IPS-NIHi7 (cell line): ENCODE data around the gene NT5C1B.

Source experiments
- DNase-seq: peaks from one replicate; pipeline ENCODE4 v3.0.0; 2012; ENCODE audit warnings: mixed read lengths; ENCODE audit errors: extremely low spot score

NT5C1B gene

GRCh38 chr2:18599509-18600254, 10.3 kb upstream of the NT5C1B start:
- no peak for DNase-seq

DNA sequence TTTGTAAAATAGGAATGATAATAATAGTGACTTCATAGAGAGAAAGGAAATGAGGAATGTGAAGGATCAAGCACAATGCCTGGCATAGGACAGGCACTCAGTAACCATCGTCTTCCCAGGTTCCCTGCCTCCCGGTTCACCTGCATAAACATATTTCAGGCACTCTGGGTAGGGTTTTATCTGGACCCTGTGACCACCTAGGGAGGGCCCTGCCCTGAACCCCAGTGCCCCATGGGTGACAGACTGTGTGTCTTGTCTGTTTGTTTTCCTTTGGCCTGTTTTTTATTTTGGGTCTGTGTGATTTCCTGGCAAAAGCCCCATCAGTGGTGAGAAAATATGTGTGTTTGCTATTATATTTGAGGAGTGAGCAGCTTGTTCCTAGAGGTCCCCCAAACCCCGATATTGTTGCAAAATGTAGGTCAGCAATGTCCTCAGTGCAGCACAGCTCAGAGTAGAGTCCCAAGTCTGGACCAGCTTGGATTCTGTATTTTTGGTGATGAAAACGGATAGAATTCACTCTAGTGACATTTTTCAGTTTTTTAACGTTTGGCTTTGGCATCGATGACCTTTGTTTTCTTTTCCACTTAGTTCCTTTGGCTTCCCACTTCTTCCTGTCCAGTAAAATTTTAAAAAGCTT, 9.6 kb upstream of the NT5C1B start:
- DNase-seq = no peak

DNA sequence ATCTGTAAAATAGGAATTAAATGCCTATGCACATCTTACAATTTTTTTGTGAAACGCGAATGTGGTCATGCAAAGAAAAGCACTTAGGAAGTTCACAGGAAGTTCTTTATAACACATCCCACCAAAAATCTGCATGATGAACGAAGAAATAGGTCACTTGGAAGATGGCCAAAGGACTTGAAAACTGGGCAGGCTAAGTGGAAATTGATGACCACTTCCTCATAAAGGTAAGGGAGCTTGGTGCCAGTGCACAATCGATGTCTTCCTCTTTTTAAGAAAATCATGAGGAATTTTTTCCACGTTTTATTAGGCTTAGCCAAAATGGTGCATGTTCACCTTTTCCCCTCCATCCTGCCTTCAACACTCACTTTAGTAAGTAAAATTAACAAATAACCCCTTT, 8.2 kb upstream of the NT5C1B start:
- no peak for DNase-seq

- DNase-seq = no peak
Measured at GRCh38 chr2:18596993-18597392, 7.6 kb upstream of the NT5C1B start.

DNA sequence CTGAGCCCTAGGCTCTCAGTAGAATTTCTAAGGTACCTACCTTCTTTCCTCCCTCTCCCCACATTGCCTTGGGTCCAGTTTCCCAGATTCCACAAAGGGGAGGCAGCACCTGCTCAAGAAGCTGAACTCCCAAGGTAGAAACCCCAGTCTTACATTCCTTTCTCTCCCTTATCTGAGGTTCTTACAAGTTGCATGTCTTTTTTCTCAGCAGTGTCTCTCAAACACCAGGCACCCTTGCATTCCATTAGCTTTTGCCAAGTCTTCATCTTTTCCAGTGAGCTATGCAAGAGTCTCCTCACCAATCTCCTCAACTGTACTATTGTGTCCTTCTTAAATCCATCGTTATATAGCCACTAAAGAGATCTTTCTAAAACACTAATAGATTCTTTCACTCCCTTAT, 4.1 kb upstream of the NT5C1B start:
- DNase-seq = no peak

- DNase-seq = no peak
Measured at GRCh38 chr2:18592372-18592771, 3.0 kb upstream of the NT5C1B start.

DNA sequence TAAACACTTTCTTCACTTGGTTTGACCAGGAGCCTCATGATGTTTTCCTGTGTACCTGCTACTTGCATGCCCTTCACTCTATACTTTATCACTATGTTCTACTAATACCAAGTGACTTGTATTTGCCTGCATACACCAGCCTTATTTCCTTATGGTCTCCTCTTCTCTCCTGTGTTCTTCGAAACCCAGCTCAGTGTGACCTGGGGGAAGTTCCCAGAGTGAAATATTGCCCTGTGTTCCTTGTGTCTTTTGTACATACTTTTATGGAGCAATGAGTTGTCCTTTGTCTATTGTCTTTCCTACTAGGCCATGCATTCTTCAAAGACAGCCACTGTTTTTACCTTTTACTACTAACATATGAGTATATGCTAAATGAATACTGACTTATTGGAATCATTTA, 567 bp downstream of the NT5C1B start:
- no peak for DNase-seq

DNA sequence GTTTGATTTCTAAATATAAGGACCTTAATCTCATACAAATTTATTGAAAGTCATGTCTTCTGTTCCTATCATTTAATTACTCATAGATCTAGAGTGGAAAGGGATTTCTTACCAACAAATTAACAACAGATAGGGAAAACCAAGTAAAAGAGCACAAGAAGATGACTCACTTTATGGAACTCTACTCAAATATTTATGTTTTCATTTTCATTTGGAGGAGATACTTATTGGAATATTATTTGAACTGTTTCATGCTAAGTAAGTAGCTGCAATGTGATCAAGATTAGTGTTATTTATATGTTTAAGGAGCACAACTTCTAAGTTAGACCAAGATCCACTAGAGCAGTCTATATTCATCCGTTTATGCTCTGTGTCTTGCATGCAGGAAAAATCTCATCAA, 1.3 kb downstream of the NT5C1B start:
- no peak for DNase-seq

GRCh38 chr2:18585526-18585925, 3.8 kb downstream of the NT5C1B start:
- DNase-seq = no peak

DNA sequence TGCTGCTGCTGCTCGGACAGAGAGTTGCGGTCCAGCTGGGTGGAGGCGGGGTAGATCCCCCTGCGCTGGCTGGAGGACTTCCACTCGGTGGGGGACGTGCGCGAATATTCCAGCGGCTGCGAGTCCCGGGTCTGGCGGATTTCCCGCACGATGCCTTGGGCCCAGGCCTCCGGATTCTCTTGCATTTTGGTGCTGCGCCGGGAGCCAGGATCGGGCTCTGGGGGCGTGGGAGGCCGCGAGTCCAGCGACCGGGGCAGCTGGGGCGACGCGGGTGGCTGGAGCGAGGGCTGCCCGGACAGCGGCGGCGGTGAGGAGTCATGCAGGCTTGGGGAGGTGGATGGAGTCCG, 4.8 kb downstream of the NT5C1B start:
- no peak for DNase-seq

DNA sequence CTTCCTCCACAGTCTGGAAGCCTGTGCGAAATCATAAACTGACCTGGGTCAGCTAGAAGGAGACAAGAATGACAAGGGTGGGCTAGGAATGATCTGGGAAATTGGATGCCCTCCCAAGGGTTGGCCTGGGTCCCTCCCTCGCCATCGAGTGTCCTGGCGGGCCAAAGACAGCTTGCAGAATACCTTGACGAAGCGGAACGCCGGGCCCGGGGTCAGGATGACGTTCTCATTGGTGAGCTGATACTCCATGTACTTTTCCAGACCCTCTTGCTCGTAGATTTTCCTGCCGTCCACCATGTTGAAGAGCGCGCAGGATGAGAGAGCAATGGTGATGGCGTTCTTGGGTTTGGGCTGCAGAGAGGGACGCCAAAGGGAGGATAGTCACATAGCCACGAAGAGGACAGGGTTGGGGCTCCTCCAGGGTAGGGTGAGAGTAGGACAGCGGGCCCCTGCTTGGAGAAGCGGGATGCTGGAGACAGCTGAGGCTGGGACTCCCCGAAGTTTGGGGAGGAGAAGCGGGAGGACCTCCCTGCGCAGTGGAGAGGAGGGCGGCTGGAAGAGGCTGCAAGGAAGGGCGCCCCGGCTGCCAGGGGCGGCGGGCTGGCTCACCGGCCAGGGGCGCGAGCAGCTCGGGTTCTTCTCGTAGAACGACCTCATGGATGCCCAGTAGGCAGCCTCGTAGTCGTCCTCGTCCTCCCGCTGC, 5.3 kb downstream of the NT5C1B start:
- no peak for DNase-seq

- no peak for DNase-seq
Measured at GRCh38 chr2:18580606-18581005, 8.8 kb downstream of the NT5C1B start.

GRCh38 chr2:18578033-18578432, 11.3 kb downstream of the NT5C1B start:
- DNase-seq = no peak

- DNase-seq = no peak
Measured at GRCh38 chr2:18566145-18566769, 23.1 kb downstream of the NT5C1B start.

- no peak for DNase-seq
Measured at GRCh38 chr2:18560797-18561085, 28.6 kb downstream of the NT5C1B start.

DNA sequence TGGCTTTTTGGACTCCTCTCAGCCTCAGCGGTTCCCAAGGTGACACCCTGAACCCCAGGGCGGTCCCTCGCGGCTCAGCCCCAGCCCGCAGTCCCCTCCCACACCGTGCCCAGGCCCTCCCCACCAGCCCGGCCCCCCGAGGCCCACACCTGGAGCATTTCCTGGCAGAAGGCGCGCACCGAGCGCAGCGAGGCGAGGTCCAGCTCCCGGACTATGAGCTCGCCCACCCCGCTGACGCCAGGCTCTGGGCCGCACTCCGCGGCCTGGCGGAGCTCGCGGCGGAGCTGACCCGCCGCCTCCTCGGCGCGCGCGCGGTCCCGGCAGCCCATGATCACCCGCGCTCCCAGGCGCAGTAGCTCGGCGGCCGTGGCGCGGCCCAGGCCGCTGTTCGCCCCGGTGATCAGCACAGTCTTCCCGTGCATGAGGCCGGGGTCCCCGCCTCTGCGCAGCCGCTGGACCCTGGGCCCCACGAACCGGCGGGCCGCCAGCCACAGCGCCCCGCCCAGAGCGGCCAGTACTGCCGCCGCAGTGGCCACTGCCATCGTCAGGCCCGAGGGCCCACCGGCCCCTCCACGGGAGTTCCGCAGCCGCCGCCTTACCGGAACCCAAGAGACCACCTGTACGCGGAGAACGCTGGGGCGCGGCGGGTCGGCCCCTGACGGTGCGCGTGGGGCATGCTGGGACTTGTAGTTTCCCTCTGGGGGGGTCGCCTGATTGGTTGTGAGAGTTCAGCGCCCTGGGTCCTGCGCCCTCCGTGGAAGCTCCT, 29.2 kb downstream of the NT5C1B start, which contains the start of gene RDH14:
Gene RDH14, minus strand, starts transcription at position 623 of the 766 bp plus-strand sequence. Its CDS starts 81 bp downstream, at position 542.
- DNase-seq = peak; percentile 94

DNA sequence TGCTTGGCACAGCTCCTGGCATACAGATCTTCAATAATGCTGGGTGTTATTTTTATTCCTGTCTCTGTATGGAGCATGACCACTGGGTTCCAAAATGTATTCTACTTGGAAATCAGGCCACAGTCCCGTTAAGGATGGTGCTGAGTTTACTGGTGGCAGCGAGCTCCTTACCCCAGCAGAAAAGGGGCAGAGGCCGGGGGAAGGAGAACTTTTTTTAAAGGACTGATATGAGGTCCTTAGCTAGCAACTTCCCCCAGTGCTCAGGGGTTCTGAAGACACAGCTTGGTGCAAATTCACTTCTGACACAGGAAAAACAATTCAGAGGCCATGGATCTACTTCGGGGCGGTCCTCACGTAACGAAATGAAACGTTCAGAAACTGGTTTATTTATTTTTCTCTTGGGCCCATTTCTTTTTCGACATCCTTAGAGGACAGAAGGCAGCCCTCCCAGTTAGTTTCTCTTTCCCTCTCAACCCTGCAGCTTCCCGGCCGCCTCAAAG, 29.8 kb downstream of the NT5C1B start:
- DNase-seq = no peak

- DNase-seq = no peak
Measured at GRCh38 chr2:18558458-18558857, 30.9 kb downstream of the NT5C1B start.

- no peak for DNase-seq
Measured at GRCh38 chr2:18557121-18557520, 32.2 kb downstream of the NT5C1B start.

DNA sequence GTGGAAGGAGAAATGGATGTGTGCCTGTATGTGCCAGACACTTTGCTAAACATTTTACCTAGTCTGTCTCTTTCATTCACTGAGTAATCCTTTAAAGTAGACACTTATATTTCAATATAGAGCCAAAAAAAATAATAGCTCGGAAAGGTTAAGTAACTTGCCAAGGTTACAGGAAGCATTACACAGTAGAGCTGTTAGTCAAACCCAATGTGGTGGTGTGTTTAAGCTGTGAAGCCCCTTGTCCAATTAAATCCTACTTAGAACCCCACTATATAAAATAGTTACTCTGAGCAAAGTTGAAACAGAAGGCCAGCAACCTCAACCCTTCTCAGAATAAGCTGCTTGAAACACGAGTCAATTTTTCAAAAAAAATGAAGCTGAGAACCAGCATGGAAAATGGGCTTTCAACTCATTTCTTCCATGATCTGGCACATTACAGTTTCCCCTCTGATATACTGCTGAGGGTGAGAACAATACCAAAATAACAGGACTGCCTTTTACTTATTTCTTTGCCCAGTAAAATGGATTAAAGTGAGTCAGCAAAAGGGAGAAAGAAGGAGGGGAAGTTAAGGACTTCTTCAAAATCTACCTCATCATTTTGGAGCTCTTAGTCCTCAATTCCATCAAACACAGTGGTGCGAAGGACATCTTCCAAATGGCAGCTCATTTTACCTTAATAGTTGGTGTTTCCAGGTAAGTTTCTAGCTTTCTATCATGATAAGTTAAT, 36.9 kb downstream of the NT5C1B start:
- DNase-seq = no peak

- DNase-seq = no peak
Measured at GRCh38 chr2:18551623-18552022, 37.7 kb downstream of the NT5C1B start.
